ENCODE measurements around the gene RIOK3. TPM values are rescaled to one million over a fixed set of nuclear protein-coding genes. Genes with fewer than 3 reads are reported as not detected.

RIOK3 gene
- total RNA-seq, 1 donor from 2014 or later, result 74.8 TPM

- no peak for DNase-seq (ENCODE audit: low spot score)
- intact Hi-C loops (cut with DNase I), result no loop called here
- no peak for ATAC-seq
Measured at GRCh38 chr18:23448291-23448690, 4.8 kb upstream of the RIOK3 start.

DNA sequence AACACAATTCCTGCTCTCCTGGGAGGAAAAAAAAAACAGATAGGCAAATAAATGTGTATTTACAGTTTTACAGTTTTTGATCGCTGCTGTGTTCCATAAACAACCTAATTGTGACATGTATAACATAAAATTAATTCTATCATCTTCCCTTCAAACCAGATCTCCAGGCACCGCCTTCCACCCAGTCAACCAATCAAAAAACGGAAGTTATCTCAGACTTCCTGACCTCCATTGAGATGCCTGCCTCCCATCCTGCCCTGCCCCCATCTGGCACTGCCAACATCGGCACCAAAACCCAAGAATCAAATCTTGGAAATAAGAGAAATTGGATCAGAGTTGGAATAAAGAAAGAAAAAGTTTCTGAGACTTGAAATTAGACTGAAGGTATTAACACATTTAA lies 3.1 kb upstream of the RIOK3 start:
- ATAC-seq (no peak), DNase-seq (ENCODE audit: low spot score) (no peak)
- intact Hi-C loops (cut with DNase I), result no loop called here

DNA sequence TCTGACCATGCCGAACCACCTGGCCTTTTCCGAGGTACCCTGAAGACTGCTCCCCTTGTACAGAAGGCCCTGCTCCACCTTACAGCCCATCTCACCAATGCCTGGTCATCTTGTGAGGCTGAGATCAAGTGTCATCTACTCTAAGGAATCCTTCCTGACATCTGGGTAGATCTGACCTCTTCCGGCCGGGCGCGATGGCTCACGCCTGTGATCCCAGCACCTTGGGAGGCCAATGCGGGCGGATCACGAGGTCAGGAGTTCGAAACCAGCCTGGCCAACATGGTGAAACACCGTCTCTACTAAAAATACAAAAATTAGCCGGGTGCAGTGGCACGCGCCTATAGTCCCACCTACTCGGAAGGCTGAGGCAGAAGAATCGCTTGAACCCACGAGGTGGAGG lies 2.1 kb upstream of the RIOK3 start:
- DNase-seq (ENCODE audit: low spot score) (no peak), ATAC-seq (no peak)
- intact Hi-C loops (cut with DNase I), result no loop called here

- intact Hi-C loops (cut with DNase I), result no loop called here
- DNase-seq (ENCODE audit: low spot score), result no peak
- ATAC-seq, result no peak
Measured at GRCh38 chr18:23451491-23451890, 1.6 kb upstream of the RIOK3 start.

GRCh38 chr18:23452347-23452727 lies 750 bp upstream of the RIOK3 start:
- intact Hi-C loops (cut with DNase I), result no loop called here
- DNase-seq (ENCODE audit: low spot score), result no peak
- no peak for ATAC-seq

GRCh38 chr18:23453680-23454058 lies 582 bp downstream of the RIOK3 start:
- intact Hi-C loops (cut with DNase I), result no loop called here
- ATAC-seq (peak; percentile 13), DNase-seq (ENCODE audit: low spot score) (no peak)

DNA sequence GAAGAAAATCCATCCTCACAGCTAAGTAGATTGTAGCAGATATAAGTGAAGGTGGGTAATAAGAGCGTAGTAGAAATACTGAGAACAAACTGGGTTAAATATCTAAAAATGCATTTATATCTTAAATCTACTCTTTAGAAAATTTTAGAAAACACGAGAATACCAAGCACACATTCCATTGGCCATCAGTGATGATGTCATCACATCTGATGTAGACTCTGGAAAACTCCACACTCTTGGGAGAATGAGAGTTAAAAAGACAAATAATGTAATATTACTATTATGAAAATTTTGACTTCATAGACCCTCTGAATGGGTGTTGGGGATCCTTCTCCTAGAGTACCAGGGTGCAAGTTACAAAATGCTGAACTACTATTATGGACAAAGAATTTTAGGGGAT lies 3.7 kb downstream of the RIOK3 start:
- intact Hi-C loops (cut with DNase I), result no loop called here
- DNase-seq (ENCODE audit: low spot score) (no peak), ATAC-seq (no peak)

DNA sequence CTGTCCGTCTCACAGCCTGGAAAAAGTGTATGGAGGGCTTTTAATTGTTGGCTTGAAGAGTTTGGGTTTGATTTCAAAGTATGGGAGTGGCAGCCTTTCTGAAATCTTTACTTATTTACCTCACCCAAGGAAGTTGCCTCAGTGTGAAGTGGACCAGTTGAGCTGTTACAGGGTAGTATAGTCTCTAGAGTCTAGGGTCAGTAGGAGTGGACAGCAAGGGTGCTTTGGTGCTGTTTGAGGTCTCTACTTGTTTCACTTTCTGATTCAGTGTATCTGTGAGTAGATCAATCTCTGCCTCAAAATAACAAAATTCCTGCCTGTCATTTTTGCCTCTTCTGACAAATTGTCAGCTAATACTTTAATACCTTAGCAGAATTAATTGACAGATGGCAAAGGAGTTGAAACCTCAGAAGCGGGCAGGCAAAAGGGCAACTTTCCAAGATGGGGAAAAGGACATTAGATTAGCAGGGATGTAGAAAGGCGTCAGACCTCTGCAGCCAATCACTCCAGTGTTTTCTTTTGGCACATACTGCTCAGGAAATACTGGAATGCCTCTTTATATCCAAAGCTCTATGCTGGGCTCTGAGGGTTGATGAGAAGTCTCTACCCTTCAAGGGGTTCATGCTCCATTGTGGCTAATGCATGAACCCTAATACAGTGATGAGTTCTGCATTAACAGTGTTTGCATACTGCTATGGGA lies 5.9 kb downstream of the RIOK3 start:
- intact Hi-C loops (cut with DNase I), result no loop called here
- DNase-seq (ENCODE audit: low spot score) (no peak), ATAC-seq (no peak)

GRCh38 chr18:23459530-23459921 lies 6.4 kb downstream of the RIOK3 start:
- intact Hi-C loops (cut with DNase I), result no loop called here

DNA sequence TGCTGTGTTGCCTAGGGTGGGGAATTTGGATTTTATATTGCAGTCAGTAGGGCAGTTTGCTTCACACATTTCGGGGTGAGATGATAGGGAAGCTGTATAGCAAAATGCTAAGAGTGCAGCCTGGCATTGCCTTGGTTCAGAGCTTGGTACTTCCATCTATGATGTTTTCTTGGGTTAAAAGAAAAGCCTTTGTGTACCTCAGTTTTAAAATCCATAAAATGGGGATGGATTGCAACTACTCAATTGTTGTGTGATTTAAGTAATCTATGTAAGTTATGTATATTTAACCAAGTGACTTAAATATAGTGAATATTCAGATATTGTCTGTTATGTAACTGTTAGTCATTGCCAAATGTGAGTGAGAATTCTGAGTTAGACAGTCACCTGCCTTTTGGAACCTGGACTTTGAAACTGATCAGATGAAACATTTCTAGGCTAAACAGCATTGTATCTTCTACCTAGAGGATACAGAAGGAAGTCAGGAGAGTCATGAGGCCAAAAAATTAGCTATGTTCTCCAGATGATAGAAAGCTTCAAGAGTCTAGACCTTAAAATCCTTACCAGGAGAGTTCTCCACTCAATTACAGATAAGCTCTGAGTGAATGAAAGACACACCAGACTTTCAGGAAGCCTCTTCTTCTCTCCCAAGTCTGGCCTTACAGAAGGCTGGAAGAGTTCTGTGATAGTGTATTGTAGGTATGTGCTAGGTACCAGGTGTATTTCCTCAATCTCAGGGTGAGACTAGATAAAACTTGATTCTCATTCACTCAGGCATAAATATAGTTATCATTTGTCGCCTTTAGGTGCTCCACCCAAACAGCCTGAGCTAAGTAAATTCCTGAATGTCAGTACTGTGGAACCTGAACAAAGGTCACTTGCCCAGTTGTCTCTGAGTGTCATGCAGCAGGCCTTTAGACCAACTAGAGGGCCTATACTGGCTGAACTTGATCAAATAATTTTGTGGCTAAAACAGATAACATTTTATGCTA lies 7.5 kb downstream of the RIOK3 start:
- intact Hi-C loops (cut with DNase I), result no loop called here
- DNase-seq (ENCODE audit: low spot score) (no peak), ATAC-seq (no peak)

More at GRCh38 chr18:23459530-23459921, 6.4 kb downstream of the RIOK3 start:
- ATAC-seq (no peak), DNase-seq (ENCODE audit: low spot score) (no peak)

DNA sequence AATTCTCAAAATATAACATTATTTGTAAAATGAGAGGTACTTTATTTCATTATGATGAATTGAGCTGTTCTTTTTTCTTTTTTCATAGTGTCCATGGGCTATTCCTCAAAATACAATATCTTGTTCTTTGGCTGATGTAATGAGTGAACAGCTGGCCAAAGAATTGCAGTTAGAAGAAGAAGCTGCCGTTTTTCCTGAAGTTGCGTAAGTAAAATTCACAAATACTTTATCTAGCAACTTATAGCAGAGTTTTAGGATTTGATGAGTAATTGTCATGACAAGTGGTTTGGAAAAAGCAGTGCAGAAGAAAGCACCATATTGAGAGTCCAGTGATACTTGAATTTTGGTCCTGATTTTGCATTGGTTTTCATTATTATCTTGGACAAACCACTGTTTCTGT lies 9.8 kb downstream of the RIOK3 start:
- DNase-seq (ENCODE audit: low spot score) (no peak), ATAC-seq (no peak)
- intact Hi-C loops (cut with DNase I), result no loop called here

DNA sequence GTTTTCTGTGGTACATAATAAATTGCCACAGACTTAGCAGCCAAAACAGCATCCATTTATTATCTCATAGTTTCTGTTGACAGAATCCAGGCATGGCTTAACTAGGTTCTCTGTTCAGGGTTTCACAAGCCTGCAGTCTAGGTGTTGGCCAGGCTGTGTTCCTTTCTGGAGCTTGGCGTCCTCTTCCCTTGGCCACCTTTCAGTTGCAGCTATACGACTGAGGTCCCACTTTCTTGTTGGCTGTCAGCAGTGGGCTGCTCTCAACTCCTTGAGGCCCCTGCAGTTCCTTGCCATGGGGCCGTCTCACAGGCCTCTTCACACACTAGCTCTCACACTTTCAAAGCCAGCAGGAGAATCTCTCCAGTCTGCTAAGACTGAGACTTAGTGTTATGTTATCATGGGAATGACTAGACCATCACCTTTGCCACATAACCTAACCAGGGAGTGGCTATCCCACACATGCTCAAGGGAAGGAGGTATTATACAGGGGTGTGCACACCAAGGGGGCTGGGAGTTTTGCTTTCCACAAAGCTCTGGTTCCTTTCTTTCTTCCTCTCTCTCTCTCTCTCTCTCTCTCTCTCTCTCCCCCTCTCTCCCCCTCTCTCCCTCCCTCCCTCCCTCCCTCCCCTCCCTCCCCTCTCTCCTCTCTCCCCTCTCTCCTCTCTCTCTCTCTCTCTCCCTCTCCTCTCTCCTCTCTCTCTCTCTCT lies 15.8 kb downstream of the RIOK3 start:
- DNase-seq (ENCODE audit: low spot score), result no peak
- no peak for ATAC-seq
- intact Hi-C loops (cut with DNase I), result no loop called here

- intact Hi-C loops (cut with DNase I), result no loop called here
- DNase-seq (ENCODE audit: low spot score) (no peak), ATAC-seq (no peak)
Measured at GRCh38 chr18:23470620-23471387, 17.7 kb downstream of the RIOK3 start.

DNA sequence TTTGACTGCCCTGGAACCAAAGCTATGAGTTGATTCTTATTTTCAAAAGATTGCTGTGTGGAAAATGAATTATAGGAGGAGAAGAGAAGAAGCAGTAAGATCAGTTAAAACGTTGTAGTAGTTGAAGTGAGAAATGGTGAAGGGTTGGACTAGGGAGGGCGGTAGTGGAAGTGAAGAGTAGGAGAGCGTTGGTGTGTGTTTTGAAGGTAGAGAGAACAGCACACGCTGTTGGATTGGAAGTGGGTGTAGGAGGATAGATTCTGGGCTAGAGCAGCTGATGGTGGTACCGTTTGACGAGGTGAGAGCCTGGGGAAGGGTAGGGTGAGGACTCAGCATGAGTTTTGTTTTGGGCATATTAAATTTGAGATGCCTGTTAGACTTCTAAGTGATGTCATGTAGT lies 18.4 kb downstream of the RIOK3 start:
- intact Hi-C loops (cut with DNase I), result no loop called here
- no peak for ATAC-seq
- no peak for DNase-seq (ENCODE audit: low spot score)

- ATAC-seq (no peak), DNase-seq (ENCODE audit: low spot score) (no peak)
- intact Hi-C loops (cut with DNase I), result no loop called here
Measured at GRCh38 chr18:23479829-23480505, 26.9 kb downstream of the RIOK3 start.

DNA sequence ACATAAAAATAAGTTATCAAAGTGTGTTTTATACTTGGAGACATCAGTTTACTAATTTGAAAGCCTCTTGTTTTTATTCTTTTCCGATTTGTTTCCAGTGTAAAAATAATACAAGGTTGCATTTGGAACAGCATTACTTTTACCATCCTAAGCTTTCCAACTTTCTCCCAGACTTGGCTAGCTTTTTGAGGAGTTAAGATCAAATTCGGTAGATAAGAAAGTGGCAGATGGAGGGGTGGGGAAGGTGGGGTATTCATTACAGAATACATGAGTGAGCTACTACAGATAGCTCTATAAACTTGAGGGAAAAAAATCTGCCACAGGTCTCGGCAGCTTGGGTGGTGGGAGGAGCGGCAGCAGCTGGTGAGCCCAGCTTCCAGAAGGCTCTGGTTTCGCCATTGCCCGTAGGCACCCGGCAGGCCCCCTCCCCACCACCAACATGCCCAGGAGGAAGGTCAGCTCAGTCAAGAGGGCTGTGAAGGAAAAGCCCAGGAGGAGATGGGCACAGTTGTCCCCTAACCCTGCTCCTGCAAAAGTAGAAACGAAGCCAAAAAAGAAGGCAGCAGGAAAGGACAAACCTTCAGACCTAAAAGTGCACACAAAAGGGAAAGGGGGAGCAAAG lies 31.6 kb downstream of the RIOK3 start:
- intact Hi-C loops (cut with DNase I), result no loop called here
- DNase-seq (ENCODE audit: low spot score), result no peak
- no peak for ATAC-seq

DNA sequence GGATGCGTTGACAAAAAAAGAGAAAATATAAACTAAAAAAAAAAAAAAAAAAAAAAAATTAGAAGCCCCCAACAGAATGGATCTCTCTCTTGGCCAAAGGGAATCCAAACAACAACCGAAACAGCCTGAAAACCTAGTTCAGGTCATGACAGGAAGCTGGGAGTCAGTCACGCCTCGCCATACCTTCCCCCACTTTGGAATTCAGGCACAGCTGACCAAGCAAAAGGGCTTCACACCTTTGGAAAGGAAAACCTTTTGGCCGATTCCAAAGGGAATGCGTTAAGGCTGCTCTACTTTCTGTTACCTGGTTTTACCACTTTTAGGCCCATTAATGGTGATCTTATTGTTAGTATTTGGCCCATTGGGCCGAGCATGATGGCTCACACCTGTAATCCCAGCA lies 32.3 kb downstream of the RIOK3 start:
- no peak for ATAC-seq
- intact Hi-C loops (cut with DNase I), result no loop called here
- DNase-seq (ENCODE audit: low spot score), result no peak
